ENCODE data around the gene ARL15. TPM values are rescaled to one million over a fixed set of nuclear protein-coding genes. Genes with fewer than 3 reads are reported as not detected.

The ARL15 gene
- total RNA-seq, 1 donor from 2014 or later: 30.8 TPM

GRCh38 chr5:54311176-54311677 is 854 bp upstream of the ARL15 start:
- H3K4me1 ChIP-seq: peaks cover 20% of the 10 kb centered on the region
- DNase-seq (no peak), ATAC-seq (peak; percentile 1 to 17)
- H3K27me3 ChIP-seq (ENCODE audit: low read depth): no peaks in the 10 kb centered on the region
- no peaks in the 10 kb centered on the region for H3K9me3 ChIP-seq
- H3K27ac ChIP-seq: peak overlapping the region; percentile 87
- TF ChIP-seq CTCF (IDR thresholded peaks at IDR 0.05): no peak
- H3K4me3 ChIP-seq: peak overlapping the region; percentile 86
- H3K36me3 ChIP-seq: no peaks in the 10 kb centered on the region
- intact Hi-C loops (cut with DNase I): no loop called here

- H3K27ac ChIP-seq: peak overlapping the region; percentile 87
- no peaks in the 10 kb centered on the region for H3K36me3 ChIP-seq
- peak; percentile 54 to 63 for ATAC-seq
- peak; percentile 65 for DNase-seq
- TF ChIP-seq CTCF (IDR thresholded peaks at IDR 0.05): no peak
- intact Hi-C loops (cut with DNase I): no loop called here
- no peaks in the 10 kb centered on the region for H3K9me3 ChIP-seq
- no peaks in the 10 kb centered on the region for H3K27me3 ChIP-seq (ENCODE audit: low read depth)
- peaks cover 20% of the 10 kb centered on the region for H3K4me1 ChIP-seq
- peak overlapping the region; percentile 86 for H3K4me3 ChIP-seq
Measured at GRCh38 chr5:54309691-54310432, 511 bp downstream of the ARL15 start.

- intact Hi-C loops (cut with DNase I): no loop called here
- no peak for ATAC-seq
- no peak for DNase-seq
- no peaks in the 10 kb centered on the region for H3K9me3 ChIP-seq
- H3K36me3 ChIP-seq: no peaks in the 10 kb centered on the region
- no peak for TF ChIP-seq CTCF (IDR thresholded peaks at IDR 0.05)
- peak overlapping the region; percentile 86 for H3K4me3 ChIP-seq
- no peaks in the 10 kb centered on the region for H3K27me3 ChIP-seq (ENCODE audit: low read depth)
- peak overlapping the region; percentile 87 for H3K27ac ChIP-seq
- peaks cover 21% of the 10 kb centered on the region for H3K4me1 ChIP-seq
Measured at GRCh38 chr5:54309276-54309675, 1.1 kb downstream of the ARL15 start.

GRCh38 chr5:54307583-54307982 is 2.8 kb downstream of the ARL15 start:
- ATAC-seq: no peak
- no peak for DNase-seq

GRCh38 chr5:54306893-54307292 is 3.5 kb downstream of the ARL15 start:
- no peak for DNase-seq
- ATAC-seq: no peak
- TF ChIP-seq CTCF (IDR thresholded peaks at IDR 0.05): no peak
- Histone ChIP-seq H3K4me3 (no peak overlapping the region), H3K4me1 (peaks cover 42% of the 10 kb centered on the region), H3K27ac (no peak overlapping the region), H3K27me3 (ENCODE audit: low read depth) (no peaks in the 10 kb centered on the region), H3K36me3 (no peaks in the 10 kb centered on the region), H3K9me3 (no peaks in the 10 kb centered on the region)
- intact Hi-C loops (cut with DNase I): no loop called here

More at GRCh38 chr5:54307583-54307982, 2.8 kb downstream of the ARL15 start:
- no peak overlapping the region for H3K27ac ChIP-seq
- no peak for TF ChIP-seq CTCF (IDR thresholded peaks at IDR 0.05)
- peak overlapping the region; percentile 7 for H3K4me3 ChIP-seq
- intact Hi-C loops (cut with DNase I): no loop called here
- H3K4me1 ChIP-seq: peaks cover 35% of the 10 kb centered on the region
- no peaks in the 10 kb centered on the region for H3K36me3 ChIP-seq
- no peaks in the 10 kb centered on the region for H3K9me3 ChIP-seq
- no peaks in the 10 kb centered on the region for H3K27me3 ChIP-seq (ENCODE audit: low read depth)
